HepG2 (cell line): Measurements from ENCODE around the gene GPT2. TPM values are rescaled to one million over a fixed set of nuclear protein-coding genes. Genes with fewer than 3 reads are reported as not detected.
A peak's percentile ranks its signal among the peaks of the same experiment; 100 is the strongest.

ENCODE experiments used
- ATF4 ChIP-seq, 2 experiments: fragments of 450-650 bp in 1 of 2; sonication (generic) in 1 of 2; formaldehyde crosslinking; IDR thresholded peaks; 2 replicates each; pipeline versions ENCODE4 v1.5.0 to v1.8.0; 2020 to 2022; ENCODE audit warnings: mild to moderate bottlenecking in 1 of 2, missing genetic modification reagents in 1 of 2
- GMEB2 ChIP-seq: IDR thresholded peaks from 2 replicates; pipeline ENCODE4 v1.6.1; 2016; ENCODE audit warnings: missing biosample characterization, missing genetic modification reagents, low read depth
- KDM5A ChIP-seq: fragments of 200-600 bp; sonication (generic); IDR thresholded peaks from 2 replicates; pipeline ENCODE4 v1.7.0; 2018; ENCODE audit warnings: antibody characterized with exemption, mild to moderate bottlenecking, low read length, borderline replicate concordance
- MEF2D ChIP-seq: sonication (generic); formaldehyde crosslinking; IDR thresholded peaks from 2 replicates; pipeline ENCODE4 v1.5.1; 2020; ENCODE audit warnings: mild to moderate bottlenecking, missing genetic modification reagents
- NFKB2 ChIP-seq: sonication (generic); formaldehyde crosslinking; IDR thresholded peaks from 2 replicates; pipeline ENCODE4 v1.4.0; 2020; ENCODE audit warnings: missing genetic modification reagents, borderline replicate concordance
- PBX3 ChIP-seq: sonication (generic); formaldehyde crosslinking; IDR thresholded peaks from 2 replicates; pipeline ENCODE4 v1.8.1; 2023; ENCODE audit warnings: missing genetic modification reagents, inconsistent platforms, borderline replicate concordance
- XRCC5 ChIP-seq: fragments of 200-400 bp; formaldehyde crosslinking; optimal IDR thresholded peaks from 2 replicates; pipeline ENCODE3; 2017; ENCODE audit warnings: mild to moderate bottlenecking, low read length
- ZFP36L2 ChIP-seq: sonication (generic); formaldehyde crosslinking; IDR thresholded peaks from 2 replicates; pipeline ENCODE4 v1.4.0; 2020; ENCODE audit warnings: missing genetic modification reagents
- ZGPAT ChIP-seq: IDR thresholded peaks from 2 replicates; pipeline ENCODE4 v1.6.1; 2016; ENCODE audit warnings: mild to moderate bottlenecking
- ZNF224 ChIP-seq: sonication (generic); formaldehyde crosslinking; IDR thresholded peaks from 2 replicates; pipeline ENCODE4 v1.5.0; 2020; ENCODE audit warnings: mild to moderate bottlenecking, missing genetic modification reagents
- ZNF556 ChIP-seq: sonication (generic); formaldehyde crosslinking; IDR thresholded peaks from 2 replicates; pipeline ENCODE4 v1.4.0; 2020; ENCODE audit warnings: mild to moderate bottlenecking, missing genetic modification reagents, borderline replicate concordance
- ZNF703 ChIP-seq: sonication (generic); formaldehyde crosslinking; IDR thresholded peaks from 2 replicates; pipeline ENCODE4 v1.5.1; 2020; ENCODE audit warnings: missing genetic modification reagents, mild to moderate bottlenecking, moderate library complexity, borderline replicate concordance
- ZNF747 ChIP-seq: sonication (generic); formaldehyde crosslinking; IDR thresholded peaks from 2 replicates; pipeline ENCODE4 v1.8.1; 2023; ENCODE audit warnings: missing genetic modification reagents, mild to moderate bottlenecking, borderline replicate concordance
- ZSCAN30 ChIP-seq: sonication (generic); formaldehyde crosslinking; IDR thresholded peaks from 2 replicates; pipeline ENCODE4 v1.5.0; 2020; ENCODE audit warnings: mild to moderate bottlenecking, missing genetic modification reagents
- ZUFSP ChIP-seq: sonication (generic); formaldehyde crosslinking; IDR thresholded peaks from 2 replicates; pipeline ENCODE4 v1.9.0; 2021; ENCODE audit warnings: missing genetic modification reagents, mild to moderate bottlenecking, borderline replicate concordance
- polyA plus RNA-seq, 8 experiments: library from polyadenylated mRNA; depleted of rRNA in 3 of 8; stranded (reverse) in 7 of 8; unstranded in 1 of 8; fragments of >200 nt; fragmentation: Illumina TruSeq in 4 of 8; extraction: Trizol in 4 of 8; gene quantifications; 2 replicates each; pipeline versions ENCODE4 v1.2.1 to v1.2.3, GENCODE V29; 2011 to 2016; ENCODE audit warnings: low read depth in 4 of 8, missing spikeins in 1 of 8, mixed read lengths in 1 of 8; ENCODE audit not compliant: insufficient read depth in 1 of 8
- total RNA-seq, 5 experiments: library from RNA; depleted of rRNA; stranded (reverse); fragments of >200 nt; fragmentation: Illumina TruSeq; extraction: Trizol; gene quantifications; 2 replicates each; pipeline ENCODE4 v1.2.3, GENCODE V29; 2016; ENCODE audit warnings: low read depth in 1 of 5

GPT2 gene
- total and polyA plus RNA-seq, 2 of the 13 experiments (the other 11 are each of a cell fraction or from before 2014, with no cell fraction given) = 138 to 267 TPM

- TF ChIP-seq MEF2D (no peak), PBX3 (no peak), ZFP36L2 (0 out of 2 replicates have a peak, but pooled peaks have one; percentile 50), KDM5A (no peak; the same call in none of the 2 replicates), ZNF703 (CRISPR knock-in tag) (0 out of 2 replicates have a peak, but pooled peaks have one; percentile 60), XRCC5 (peak; percentile 49), ZNF224 (CRISPR knock-in tag) (0 out of 2 replicates have a peak, but pooled peaks have one; percentile 26), ZSCAN30 (CRISPR knock-in tag) (no peak), ZNF556 (CRISPR knock-in tag) (0 out of 2 replicates have a peak, but pooled peaks have one; percentile 62), ZUFSP (CRISPR knock-in tag) (peak; percentile 89; the same call in 1 of the 2 replicates), ATF4 (CRISPR knock-in tag; IDR thresholded peaks at IDR 0.05) (0 out of 4 replicates have a peak, but pooled peaks of 1 of the 2 experiments have one; percentile 29), ZNF747 (CRISPR knock-in tag) (0 out of 2 replicates have a peak, but pooled peaks have one; percentile 47), GMEB2 (CRISPR knock-in tag) (peak; percentile 13; the same call in 1 of the 2 replicates), ZGPAT (CRISPR knock-in tag) (0 out of 2 replicates have a peak, but pooled peaks have one; percentile 24), NFKB2 (CRISPR knock-in tag) (peak; percentile 19; the same call in 1 of the 2 replicates)
Observed at GRCh38 chr16:46972429-46973206, 88.5 kb downstream of the GPT2 start (continued).
